Ectodermal cell (in vitro differentiated cells): ENCODE results near the gene C12orf43.

Experiments
- H3K27ac ChIP-seq: 2 replicates; pipeline ENCODE4 v1.7.0; 2013; ENCODE audit warnings: mild to moderate bottlenecking, low read depth, low read length; ENCODE audit not compliant: insufficient read depth, poor library complexity, severe bottlenecking
- H3K27me3 ChIP-seq: 2 replicates; pipeline ENCODE4 v1.7.0; 2013; ENCODE audit warnings: mild to moderate bottlenecking, low read length; ENCODE audit not compliant: insufficient read depth, control insufficient read depth, poor library complexity, severe bottlenecking
- H3K36me3 ChIP-seq: one replicate; pipeline ENCODE4 v1.7.0; 2013; ENCODE audit warnings: low read length; ENCODE audit not compliant: control insufficient read depth, insufficient read depth
- H3K4me1 ChIP-seq: one replicate; pipeline ENCODE4 v1.7.0; 2013; ENCODE audit warnings: low read length; ENCODE audit not compliant: control insufficient read depth, insufficient read depth
- H3K4me3 ChIP-seq: 2 replicates; pipeline ENCODE4 v1.7.0; 2013; ENCODE audit warnings: low read depth, low read length, control low read depth; ENCODE audit not compliant: insufficient read depth
- H3K9me3 ChIP-seq: 2 replicates; pipeline ENCODE4 v1.7.0; 2013; ENCODE audit warnings: mild to moderate bottlenecking, low read length, moderate library complexity; ENCODE audit not compliant: control insufficient read depth
- WGBS, 2 experiments: methylation state at CpG; one replicate each; pipeline ENCODE4 v1.1.7; 2013; ENCODE audit warnings: missing lambda C conversion rate in 2 of 2; 5-methylcytosine and 5-hydroxymethylcytosine counted together

The C12orf43 gene

GRCh38 chr12:120999191-121000120 lies 16.8 kb downstream of the C12orf43 start:
- no peak overlapping the region for H3K27ac ChIP-seq
- H3K4me1 ChIP-seq = no peaks in the 10 kb centered on the region
- H3K4me3 ChIP-seq = no peak overlapping the region
- H3K27me3 ChIP-seq = no peaks in the 10 kb centered on the region
- H3K9me3 ChIP-seq = no peaks in the 10 kb centered on the region
- H3K36me3 ChIP-seq = peaks cover 9% of the 10 kb centered on the region
- 72 to 77% methylated on average over 23 of the region's 23 CpGs for WGBS, 2 experiments

GRCh38 chr12:120998435-120998834 lies 17.9 kb downstream of the C12orf43 start:
- H3K27ac ChIP-seq = no peak overlapping the region
- WGBS, 2 experiments = 90 to 95% methylated on average over 3 of the region's 3 CpGs
- no peaks in the 10 kb centered on the region for H3K9me3 ChIP-seq
- H3K36me3 ChIP-seq = no peaks in the 10 kb centered on the region
- no peak overlapping the region for H3K4me3 ChIP-seq
- H3K27me3 ChIP-seq = no peaks in the 10 kb centered on the region
- H3K4me1 ChIP-seq = no peaks in the 10 kb centered on the region

- no peak overlapping the region for H3K4me3 ChIP-seq
- H3K27ac ChIP-seq = no peak overlapping the region
- no peaks in the 10 kb centered on the region for H3K27me3 ChIP-seq
- H3K36me3 ChIP-seq = no peaks in the 10 kb centered on the region
- WGBS, 2 experiments = 87 to 88% methylated on average over 9 of the region's 9 CpGs
- H3K9me3 ChIP-seq = no peaks in the 10 kb centered on the region
- H3K4me1 ChIP-seq = no peaks in the 10 kb centered on the region
Observed at GRCh38 chr12:120997448-120997847, 18.8 kb downstream of the C12orf43 start.

GRCh38 chr12:120996133-120996746 lies 20.0 kb downstream of the C12orf43 start:
- 91 to 94% methylated on average over 11 of the region's 11 CpGs for WGBS, 2 experiments
- Histone ChIP-seq H3K9me3 (no peaks in the 10 kb centered on the region), H3K4me1 (no peaks in the 10 kb centered on the region), H3K36me3 (no peaks in the 10 kb centered on the region), H3K27me3 (no peaks in the 10 kb centered on the region), H3K27ac (no peak overlapping the region), H3K4me3 (no peak overlapping the region)

GRCh38 chr12:120994589-120995337 lies 21.5 kb downstream of the C12orf43 start:
- Histone ChIP-seq H3K27ac (no peak overlapping the region), H3K27me3 (no peaks in the 10 kb centered on the region)
- 89 to 90% methylated on average over 2 of the region's 2 CpGs for WGBS, 2 experiments

GRCh38 chr12:120994059-120994458 lies 22.2 kb downstream of the C12orf43 start:
- H3K36me3 ChIP-seq = no peaks in the 10 kb centered on the region
- 91 to 95% methylated on average over 14 to 15 of the region's 15 CpGs for WGBS, 2 experiments
- H3K4me3 ChIP-seq = no peak overlapping the region
- no peak overlapping the region for H3K27ac ChIP-seq
- no peaks in the 10 kb centered on the region for H3K27me3 ChIP-seq
- no peaks in the 10 kb centered on the region for H3K4me1 ChIP-seq
- no peaks in the 10 kb centered on the region for H3K9me3 ChIP-seq

More at GRCh38 chr12:120994589-120995337, 21.5 kb downstream of the C12orf43 start:
- Histone ChIP-seq H3K4me1 (no peaks in the 10 kb centered on the region), H3K4me3 (no peak overlapping the region), H3K9me3 (no peaks in the 10 kb centered on the region), H3K36me3 (no peaks in the 10 kb centered on the region)

- H3K27me3 ChIP-seq = no peaks in the 10 kb centered on the region
- 90% methylated on average over 11 of the region's 11 CpGs for whole genome bisulfite sequencing, 2 experiments
Observed at GRCh38 chr12:120993496-120993895, 22.8 kb downstream of the C12orf43 start.

GRCh38 chr12:120992989-120993388 lies 23.3 kb downstream of the C12orf43 start:
- no peaks in the 10 kb centered on the region for H3K4me1 ChIP-seq
- 89 to 92% methylated on average over 1 of the region's 1 CpG for WGBS, 2 experiments
- no peak overlapping the region for H3K4me3 ChIP-seq
- H3K9me3 ChIP-seq = no peaks in the 10 kb centered on the region
- no peaks in the 10 kb centered on the region for H3K27me3 ChIP-seq
- H3K27ac ChIP-seq = no peak overlapping the region
- no peaks in the 10 kb centered on the region for H3K36me3 ChIP-seq

More at GRCh38 chr12:120993496-120993895, 22.8 kb downstream of the C12orf43 start:
- H3K4me1 ChIP-seq = no peaks in the 10 kb centered on the region
- H3K4me3 ChIP-seq = no peak overlapping the region
- H3K27ac ChIP-seq = no peak overlapping the region
- H3K9me3 ChIP-seq = no peaks in the 10 kb centered on the region
- H3K36me3 ChIP-seq = no peaks in the 10 kb centered on the region

- Histone ChIP-seq H3K27ac (no peak overlapping the region), H3K27me3 (no peaks in the 10 kb centered on the region), H3K4me3 (no peak overlapping the region), H3K4me1 (no peaks in the 10 kb centered on the region), H3K9me3 (no peaks in the 10 kb centered on the region), H3K36me3 (no peaks in the 10 kb centered on the region)
Observed at GRCh38 chr12:120991965-120992364, 24.3 kb downstream of the C12orf43 start.
